ENCODE data around the gene SPACDR.
"Not testable (repeated sequence)": the region's sequence is repeated elsewhere in the genome, so short reads cannot be mapped to it uniquely, and the experiment has no call there.

Gene SPACDR

DNA sequence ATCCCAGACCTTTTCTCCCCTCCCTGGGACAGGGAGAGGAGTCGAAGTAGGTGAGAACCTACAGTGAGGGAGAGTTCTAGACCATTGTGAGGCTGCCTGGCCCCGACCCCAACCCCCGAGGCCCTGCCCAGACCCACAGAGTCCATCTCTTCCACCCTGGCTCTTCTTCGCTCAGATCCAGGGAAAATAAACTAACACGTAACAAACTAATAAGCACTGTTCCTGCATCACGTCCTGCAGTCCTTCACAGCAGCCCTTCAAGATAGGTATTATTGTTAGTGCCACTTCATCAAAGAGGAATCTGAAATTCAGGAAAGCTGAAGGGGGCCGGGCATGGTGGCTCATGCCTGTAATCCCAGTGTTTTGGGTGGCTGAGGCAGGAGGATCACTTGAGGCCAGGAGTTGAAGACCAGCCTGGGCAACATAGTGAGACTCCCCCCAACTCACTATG lies at the start of gene SPACDR:
SPACDR (minus strand) TSS at position 51 of the 451 bp plus-strand sequence. CDS start 235 bp downstream, outside the sequence.
- DNase-seq (ENCODE audit: low spot score), result no peak

DNA sequence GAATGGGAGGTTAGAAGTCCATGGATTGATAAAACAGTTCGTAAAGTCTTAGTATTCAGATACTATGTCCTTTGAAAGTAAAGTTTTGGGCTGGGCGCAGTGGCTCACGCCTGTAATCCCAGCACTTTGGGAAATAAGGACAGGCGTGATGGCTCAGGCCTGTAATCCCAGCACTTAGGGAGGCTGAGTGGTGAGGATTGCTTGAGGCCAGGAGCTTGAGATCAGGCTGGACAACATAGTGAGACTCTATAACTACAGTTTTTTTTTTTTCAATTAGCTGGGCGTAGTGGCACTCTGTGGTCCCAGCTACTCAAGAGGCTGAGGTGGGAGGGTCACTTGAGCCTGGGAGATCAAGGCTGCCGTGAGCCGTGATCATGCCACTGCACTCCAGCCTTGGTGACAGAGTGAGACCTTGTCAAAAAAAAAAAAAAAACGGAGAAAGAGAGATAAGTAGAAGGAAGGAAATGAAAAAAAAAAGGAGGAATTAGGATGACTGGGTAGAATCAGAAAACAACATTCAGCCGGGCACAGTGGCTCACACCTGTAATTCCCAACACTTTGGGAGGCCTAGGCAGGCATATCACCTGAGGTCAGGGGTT lies 49.3 kb upstream of the SPACDR start:
- no peak for DNase-seq (ENCODE audit: low spot score)

DNA sequence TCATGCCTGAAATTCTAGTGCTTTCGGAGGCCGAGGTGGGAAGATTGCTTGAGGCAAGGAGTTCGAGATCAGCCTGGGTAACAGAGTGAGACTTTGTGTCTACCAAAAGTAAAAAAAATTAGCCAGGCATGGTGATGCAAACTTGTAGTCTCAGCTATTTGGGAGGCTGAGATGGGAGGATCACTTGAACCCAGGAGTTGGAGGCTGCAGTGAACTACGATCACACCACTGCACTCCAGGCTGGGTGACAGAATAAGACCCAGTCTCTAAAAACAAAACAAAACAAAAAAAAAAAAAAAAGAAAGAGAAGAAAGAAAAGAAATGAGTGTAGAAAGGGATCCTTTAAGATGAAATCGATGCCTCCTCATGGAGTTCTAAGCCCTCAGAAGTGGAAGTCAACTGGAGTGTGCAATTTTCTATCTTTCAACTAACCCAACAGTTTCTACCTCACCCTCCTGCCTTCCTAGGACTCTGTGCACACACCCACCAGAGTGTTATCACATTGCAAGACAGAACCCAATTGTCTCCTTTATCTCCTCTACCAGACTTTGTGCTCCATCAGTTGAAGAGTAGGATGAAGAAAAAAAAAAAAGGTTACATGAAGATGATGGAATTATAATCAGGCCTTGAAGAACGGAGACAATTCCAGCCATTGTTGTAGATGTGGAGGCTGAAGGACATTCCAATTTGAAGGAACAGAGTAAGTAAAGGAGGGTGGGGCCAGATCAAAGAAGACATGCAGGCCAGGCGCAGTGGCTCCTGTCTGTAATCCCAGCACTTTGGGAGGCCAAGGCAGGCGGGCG lies 46.6 kb upstream of the SPACDR start:
- no peak for DNase-seq (ENCODE audit: low spot score)

DNA sequence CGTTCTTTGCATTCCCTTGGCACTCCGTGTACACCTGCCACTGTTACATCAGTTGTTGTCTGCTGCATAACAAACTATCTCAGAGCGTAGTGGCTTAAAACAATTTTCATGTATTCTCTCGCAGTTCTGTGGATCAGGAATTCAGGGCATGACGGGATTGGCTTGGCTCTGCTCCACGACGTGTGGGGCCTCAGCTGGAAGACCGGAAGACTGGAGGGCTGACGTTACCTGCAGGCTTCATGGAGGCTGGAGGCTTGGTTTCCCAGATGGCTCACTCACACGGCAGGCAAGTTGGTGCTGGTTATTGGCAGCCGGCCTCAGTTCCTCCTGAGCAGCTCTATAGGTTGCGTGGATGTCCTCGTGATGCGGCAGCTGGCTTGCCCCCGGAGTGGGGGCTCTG lies 45.2 kb upstream of the SPACDR start:
- peak; percentile 60 for DNase-seq (ENCODE audit: low spot score)

DNA sequence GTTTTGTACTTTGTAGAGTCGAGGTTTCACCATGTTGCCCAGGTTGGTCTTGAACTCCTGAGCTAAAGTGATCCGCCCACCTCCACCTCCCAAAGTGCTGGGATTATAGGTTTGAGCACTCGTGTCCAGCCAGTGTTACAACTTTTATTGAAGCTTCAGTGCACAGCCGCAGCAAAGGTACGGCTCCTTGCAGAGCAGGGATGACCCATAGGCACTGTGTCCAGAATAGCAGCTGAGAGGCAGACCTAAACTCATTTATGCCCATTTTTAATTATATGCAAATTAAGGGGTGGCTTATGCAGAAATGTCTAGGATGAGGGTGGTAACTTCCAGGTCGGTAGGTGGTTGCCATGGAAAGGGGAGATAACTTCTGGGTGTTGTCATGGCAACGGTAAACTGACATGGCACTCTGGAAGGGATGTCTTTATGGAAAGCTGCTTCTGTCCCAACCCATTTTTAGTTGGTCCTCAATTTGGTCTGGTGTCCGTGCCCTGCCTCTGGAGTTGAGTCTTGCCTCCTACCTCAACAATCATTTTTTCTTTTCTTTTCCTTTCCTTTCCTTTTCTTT lies 42.4 kb upstream of the SPACDR start:
- no peak for DNase-seq (ENCODE audit: low spot score)

DNA sequence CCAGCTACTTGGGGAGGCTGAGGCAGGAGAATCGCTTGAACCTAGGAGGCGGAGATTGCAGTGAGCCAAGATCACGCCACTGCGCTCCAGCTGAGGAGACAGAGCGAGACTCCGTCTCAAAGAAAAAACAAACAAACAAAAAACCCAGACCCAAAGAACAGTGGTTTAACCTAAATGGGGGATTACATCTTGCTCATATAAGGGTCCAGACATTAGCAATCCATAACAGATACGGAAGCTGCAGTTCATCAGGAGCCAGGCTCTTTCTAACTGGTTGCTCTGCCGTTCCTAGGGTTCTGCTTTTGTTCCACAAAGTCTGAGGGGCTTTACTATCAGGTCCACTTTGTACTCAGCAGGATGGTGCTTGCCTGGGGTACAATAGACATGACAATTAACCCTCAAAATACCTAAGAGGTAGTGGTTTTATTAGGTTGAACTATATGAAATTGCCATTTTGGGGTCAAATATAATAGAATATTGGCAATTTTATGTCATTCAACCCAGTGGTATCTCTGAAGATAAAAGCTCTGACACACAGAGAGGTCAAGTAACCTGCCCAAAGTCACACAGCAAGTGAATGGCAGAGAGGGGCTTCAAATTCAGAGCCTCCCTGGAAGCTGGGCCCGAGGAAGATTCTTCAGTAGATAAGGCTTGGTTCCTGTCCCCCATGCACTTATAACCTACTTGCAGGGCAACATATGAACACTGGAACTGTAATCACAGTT lies 41.0 kb upstream of the SPACDR start:
- no peak for DNase-seq (ENCODE audit: low spot score)

DNA sequence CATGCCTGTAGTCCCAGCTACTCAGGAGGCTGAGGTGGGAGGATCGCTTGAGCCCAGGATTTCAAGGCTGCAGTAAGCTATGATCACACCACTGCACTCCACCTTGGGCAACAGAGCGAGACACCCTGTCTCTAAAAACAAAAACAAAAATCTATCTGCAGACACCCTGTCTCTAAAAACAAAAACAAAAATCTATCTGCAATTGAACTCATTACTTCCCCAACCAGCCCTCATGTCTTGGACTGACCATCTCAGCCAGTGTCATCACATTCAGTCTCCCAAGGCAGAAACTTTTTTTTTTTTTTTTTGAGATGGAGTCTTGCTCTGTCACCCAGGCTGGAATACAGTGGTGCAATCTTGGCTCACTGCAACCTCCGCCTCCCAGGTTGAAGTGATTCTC lies 40.0 kb upstream of the SPACDR start:
- not testable (repeated sequence) for DNase-seq (ENCODE audit: low spot score)

- not testable (repeated sequence) for DNase-seq (ENCODE audit: low spot score)
These were observed 36.7 kb upstream of the SPACDR start for GRCh38 chr7:100500743-100501142.

DNA sequence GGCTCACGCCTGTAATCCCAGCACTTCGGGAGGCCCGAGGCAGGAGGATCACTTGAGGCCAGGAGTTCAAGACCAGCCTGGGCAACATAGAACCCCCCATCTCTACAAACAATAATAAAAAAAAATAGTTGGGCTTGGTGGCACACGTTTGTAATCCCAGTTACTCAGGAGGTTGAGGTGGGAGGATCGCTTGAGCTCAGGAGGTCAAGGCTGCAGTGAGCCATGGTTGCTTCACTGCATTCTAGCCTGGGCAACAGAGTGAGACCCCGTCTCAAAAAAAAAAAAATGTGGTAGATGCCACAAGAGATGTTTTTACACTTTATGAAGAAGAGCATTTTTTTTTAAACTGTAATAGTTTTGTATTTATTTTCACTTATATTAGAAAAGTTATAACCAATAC lies 32.4 kb upstream of the SPACDR start:
- no peak for DNase-seq (ENCODE audit: low spot score)

DNA sequence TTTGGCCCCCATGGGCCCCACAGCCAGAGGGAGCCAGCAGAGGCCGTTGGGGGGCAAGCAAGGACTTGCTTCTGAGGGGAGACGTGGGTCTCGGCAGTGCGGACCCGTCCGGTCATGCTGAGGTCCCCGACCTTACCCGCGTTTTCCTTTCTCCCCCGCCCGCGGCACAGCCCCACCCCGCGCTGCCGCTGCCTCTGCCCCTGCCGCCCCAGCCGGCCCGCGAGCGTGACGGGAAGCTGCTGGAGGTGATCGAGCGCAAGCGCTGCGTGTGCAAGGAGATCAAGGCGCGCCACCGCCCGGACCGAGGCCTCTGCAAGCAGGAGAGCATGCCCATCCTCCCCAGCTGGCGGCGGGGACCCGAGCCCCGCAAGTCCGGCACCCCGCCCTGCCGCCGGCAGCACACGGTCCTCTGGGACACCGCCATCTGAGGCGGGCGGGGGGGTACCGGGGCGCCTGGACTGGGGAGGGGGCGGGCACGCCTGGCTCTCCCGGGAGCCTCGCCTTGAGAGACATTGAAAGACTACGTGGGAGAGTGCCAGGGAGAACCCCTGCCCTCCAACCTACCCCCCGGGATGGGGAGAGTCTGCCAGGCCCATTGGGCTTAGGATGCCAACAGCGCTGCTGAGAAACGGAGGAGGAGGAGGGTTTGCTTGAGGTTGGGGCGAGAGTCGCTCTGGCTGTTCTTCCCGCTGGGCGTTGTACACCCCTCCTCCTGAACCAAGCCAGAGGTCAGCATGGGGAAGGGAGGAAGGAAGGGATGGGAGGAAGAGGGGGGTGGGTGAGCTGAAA lies 29.6 kb upstream of the SPACDR start:
- peak; percentile 55 for DNase-seq (ENCODE audit: low spot score)

- no peak for DNase-seq (ENCODE audit: low spot score)
These were observed 28.8 kb upstream of the SPACDR start for GRCh38 chr7:100492738-100493475.

DNA sequence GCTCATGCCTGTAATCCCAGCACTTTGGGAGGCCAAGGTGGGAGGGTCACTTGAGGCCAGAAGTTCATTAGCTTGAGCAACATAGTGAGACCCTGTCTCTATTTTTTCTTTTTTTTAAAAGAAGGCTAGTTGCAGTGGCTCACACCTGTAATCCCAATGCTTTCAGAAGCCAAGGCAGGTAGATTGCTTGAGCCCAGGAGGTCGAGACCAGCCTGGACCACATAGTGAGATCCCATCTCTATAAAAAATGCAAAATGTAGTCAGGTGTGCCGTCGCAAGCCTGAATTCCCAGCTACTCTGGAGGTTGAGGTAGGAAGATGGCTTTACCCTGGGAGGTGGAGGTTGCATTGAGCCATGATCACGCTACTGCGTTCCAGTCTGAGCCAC lies 27.1 kb upstream of the SPACDR start:
- no peak for DNase-seq (ENCODE audit: low spot score)

GRCh38 chr7:100490483-100491191 lies 26.6 kb upstream of the SPACDR start:
- no peak for DNase-seq (ENCODE audit: low spot score)

DNA sequence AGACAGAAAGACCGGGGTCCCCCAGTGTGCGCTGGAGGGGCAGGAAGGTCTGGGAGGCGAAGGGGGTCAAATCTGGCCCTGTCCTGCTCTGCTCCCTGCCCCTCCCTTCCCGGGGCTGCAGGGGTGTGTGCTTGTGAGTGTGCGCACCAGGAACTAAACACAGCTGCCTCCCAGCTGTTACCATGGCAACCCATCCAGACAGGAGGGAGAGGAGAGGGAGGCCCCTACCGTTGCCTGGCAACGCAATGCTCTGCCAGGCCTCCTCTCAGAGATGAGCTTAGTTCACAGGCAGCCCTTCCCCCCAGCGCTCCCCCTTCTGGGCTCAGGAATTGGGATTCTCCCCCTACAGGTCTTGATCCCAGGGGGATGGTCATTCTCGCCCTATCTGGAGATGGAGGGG lies 25.8 kb upstream of the SPACDR start:
- DNase-seq (ENCODE audit: low spot score), result peak; percentile 99

DNA sequence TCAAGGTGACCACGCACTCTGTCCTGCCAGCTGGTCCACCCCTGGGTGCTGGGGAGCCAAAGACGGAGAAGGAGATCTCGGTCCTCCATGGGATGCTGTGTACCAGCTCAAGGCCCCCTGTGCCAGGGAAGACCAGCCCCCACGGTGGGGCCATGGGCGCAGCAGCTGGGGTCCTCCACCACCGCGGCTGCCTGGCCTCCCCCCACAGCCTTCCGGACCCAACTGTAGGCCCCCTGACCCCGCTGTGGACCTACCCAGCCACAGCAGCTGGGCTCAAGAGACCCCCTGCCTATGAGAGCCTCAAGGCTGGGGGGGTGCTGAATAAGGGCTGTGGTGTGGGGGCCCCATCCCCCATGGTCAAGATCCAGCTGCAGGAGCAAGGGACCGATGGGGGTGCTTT lies 25.1 kb upstream of the SPACDR start:
- no peak for DNase-seq (ENCODE audit: low spot score)

- no peak for DNase-seq (ENCODE audit: low spot score)
These were observed 24.5 kb upstream of the SPACDR start for GRCh38 chr7:100488333-100489095.

DNA sequence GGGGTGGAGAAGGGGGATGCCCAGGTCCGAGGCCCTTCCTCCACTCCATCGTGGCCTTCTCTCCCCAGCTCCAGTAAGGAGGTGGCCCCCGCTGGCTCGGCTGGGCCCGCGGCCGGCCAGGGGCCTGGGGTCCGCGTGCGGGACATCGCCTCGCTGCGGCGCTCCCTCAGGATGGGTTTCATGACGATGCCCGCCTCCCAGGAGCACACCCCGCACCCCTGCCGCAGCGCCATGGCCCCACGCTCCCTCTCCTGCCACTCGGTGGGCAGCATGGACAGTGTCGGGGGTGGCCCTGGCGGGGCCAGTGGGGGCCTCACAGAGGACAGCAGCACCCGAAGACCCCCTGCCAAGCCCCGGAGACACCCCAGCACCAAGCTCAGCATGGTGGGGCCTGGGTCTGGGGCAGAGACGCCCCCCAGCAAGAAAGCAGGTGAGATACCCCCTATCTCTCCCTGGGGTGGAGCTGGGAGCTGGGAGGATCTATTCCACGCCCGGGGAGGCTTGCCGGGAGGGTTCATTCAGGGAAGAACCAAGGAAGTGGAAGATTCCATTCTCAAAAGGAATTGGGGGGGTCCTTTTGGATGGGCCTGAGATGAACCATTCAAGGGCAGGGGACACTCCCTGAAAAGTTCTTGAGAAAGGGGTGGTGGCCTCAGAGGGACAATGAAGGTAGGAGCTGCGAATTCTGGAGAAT lies 22.8 kb upstream of the SPACDR start:
- DNase-seq (ENCODE audit: low spot score), result peak; percentile 65

- no peak for DNase-seq (ENCODE audit: low spot score)
These were observed 22.1 kb upstream of the SPACDR start for GRCh38 chr7:100486111-100486636.

DNA sequence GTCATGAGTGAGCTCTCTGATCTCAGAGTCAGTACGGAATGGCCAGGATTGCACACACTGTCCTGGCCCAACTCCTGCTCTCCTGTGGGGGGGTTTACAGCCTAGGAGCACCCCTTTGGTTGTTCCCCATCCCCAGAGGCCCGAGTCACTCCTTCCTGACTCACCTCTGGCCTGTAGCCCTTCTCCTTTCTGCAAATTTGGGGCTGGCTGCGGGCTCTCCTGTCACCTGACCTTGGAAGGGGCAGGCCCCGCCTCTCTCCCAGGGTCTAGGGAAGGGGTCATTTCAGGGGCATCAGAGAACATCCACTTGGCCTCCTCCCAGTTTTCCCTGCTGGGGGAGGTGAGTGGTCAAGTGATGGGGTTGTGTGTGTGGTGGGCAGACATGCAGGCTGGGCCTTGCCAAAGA lies 21.4 kb upstream of the SPACDR start:
- DNase-seq (ENCODE audit: low spot score), result no peak
